ENCODE data around the gene POLL.
"Not testable (repeated sequence)": the region's sequence is repeated elsewhere in the genome, so short reads cannot be mapped to it uniquely, and the experiment has no call there.

POLL gene

DNA sequence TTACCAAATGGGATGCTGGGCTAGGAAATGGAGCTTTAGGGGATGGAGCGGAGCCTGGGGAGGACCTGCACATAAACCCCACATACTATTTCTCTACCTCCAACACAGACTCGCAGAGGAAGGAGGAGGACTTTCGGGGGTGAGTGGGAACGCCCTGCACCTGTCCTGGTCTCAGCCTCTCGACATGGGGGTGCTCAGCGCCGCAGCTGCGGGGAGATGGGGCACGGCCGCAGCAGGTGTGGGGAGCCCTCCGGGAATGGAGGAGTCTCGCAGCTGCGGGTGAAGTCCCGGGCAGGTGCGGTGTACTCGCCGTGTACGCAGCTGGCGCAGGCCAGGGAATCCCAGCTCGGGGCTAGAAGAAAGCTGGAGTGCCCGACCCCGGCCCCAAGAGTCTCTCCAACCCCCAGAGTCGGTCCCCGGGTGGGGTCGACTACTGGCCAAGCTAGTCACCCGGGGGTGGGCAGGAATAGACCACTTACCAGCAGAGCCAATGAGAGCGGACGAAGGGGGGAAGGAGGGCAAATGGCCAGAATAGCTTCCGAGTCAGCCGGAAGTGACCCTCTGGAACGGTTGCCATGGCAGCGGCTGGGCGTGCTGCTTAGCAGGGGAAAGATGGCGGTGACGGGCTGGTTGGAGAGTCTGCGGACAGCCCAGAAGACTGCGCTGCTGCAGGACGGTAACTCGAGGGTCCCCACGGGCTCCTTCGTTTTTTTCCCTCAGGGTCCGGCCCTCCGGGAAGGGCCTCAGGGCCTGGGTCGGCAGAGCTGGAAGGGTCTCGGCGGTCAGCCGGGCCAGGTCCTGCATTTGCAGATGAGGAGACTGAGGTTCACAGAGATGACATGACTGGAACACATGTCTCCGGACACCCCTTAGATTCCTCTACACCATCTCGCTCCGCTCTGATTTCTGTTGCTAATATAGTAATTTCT is at the start of gene POLL, which contains the start of gene DPCD:
TSS of gene POLL (minus strand) at position 533 of the 929 bp plus-strand sequence. CDS start 897 bp downstream, outside the sequence.
TSS of gene DPCD (plus strand) at position 597 of the 929 bp plus-strand sequence. CDS start at position 613, 16 bp downstream.
- POLR2A ChIA-PET, result interaction anchor here (0.8 to 1.5 kb wide), 2 partner anchors 12 to 437 kb away, joined by 3 read pairs; no protein-coding TSS in a partner anchor
- CTCF ChIA-PET, result interaction anchor here (0.7 to 12.5 kb wide), 9 partner anchors 10 to 493 kb away, joined by 3 to 145 read pairs (median 8); no protein-coding TSS in a partner anchor
- peak within 1 kb of the TSS; percentile 99 for H3K4me3 ChIP-seq (ENCODE audit: low read depth, low read length)
- peak; percentile 62 for DNase-seq (ENCODE audit: low read depth, low spot score)
- TF ChIP-seq, protein P1, sequence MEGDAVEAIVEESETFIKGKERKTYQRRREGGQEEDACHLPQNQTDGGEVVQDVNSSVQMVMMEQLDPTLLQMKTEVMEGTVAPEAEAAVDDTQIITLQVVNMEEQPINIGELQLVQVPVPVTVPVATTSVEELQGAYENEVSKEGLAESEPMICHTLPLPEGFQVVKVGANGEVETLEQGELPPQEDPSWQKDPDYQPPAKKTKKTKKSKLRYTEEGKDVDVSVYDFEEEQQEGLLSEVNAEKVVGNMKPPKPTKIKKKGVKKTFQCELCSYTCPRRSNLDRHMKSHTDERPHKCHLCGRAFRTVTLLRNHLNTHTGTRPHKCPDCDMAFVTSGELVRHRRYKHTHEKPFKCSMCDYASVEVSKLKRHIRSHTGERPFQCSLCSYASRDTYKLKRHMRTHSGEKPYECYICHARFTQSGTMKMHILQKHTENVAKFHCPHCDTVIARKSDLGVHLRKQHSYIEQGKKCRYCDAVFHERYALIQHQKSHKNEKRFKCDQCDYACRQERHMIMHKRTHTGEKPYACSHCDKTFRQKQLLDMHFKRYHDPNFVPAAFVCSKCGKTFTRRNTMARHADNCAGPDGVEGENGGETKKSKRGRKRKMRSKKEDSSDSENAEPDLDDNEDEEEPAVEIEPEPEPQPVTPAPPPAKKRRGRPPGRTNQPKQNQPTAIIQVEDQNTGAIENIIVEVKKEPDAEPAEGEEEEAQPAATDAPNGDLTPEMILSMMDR (IDR thresholded peaks at IDR 0.05; ENCODE audit: insufficient read depth, low read length, missing control alignments), result no peak

DNA sequence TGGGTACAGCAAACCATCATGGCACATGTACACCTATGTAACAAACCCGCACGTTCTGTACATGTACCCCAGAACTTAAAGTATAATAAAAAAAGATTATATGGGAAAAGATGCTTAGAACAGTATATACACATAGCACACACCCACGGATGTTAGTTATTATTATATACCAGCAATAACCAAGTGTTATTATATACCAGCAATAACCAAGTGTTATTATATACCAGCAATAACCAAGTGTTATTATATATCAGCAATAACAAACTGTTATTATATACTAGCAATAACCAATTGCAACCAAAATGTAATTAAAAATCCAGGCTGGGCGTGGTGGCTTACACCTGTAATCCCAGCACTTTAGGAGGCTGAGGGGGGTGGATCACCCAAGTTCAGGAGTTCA is 45.5 kb upstream of the POLL start:
- DNase-seq (ENCODE audit: low read depth, low spot score); H3K4me3 ChIP-seq (ENCODE audit: low read depth, low read length); POLR2A ChIA-PET: not testable (repeated sequence)
- CTCF ChIA-PET, result interaction anchor here (1.6 kb wide), 1 partner anchor 63 kb away, joined by 3 read pairs; no protein-coding TSS in a partner anchor

DNA sequence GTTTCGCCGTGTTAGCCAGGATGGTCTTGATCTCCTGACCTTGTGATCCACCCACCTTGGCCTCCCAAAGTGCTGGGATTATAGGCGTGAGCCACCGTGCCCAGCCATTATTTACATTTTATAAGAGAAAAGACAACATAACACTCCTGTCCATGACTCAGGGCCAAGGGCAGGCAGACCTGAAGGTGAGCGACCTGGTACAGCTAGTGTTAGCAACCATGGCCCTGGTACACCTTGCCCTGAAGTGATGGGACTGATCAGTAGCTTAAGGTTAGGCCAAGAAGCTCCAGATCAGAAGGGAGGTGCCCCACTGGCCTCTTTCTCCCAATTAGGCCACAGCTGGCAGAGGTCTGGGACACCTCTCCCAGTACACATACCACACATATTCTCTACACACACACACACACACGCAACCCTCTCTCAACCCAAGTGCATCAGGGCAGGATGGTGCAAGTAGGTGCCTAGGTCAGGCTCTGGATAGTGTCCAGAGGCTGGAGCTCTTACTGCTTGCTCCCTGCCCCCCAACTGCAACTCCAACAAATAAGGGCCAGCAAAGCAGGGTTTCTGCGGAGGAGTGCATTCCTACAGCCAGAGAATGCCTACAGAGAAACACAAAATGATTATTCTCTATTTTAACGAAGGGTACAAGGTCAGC is 43.9 kb upstream of the POLL start:
- ChIA-PET POLR2A (no interaction called here), CTCF (interaction anchor here (1.2 to 1.6 kb wide), 2 partner anchors 61 to 149 kb away, joined by 3 read pairs; no protein-coding TSS in a partner anchor)
- no peak overlapping the region for H3K4me3 ChIP-seq (ENCODE audit: low read depth, low read length)
- DNase-seq (ENCODE audit: low read depth, low spot score), result no peak
- TF ChIP-seq, protein P1 (IDR thresholded peaks at IDR 0.05; ENCODE audit: insufficient read depth, low read length, missing control alignments), result no peak

DNA sequence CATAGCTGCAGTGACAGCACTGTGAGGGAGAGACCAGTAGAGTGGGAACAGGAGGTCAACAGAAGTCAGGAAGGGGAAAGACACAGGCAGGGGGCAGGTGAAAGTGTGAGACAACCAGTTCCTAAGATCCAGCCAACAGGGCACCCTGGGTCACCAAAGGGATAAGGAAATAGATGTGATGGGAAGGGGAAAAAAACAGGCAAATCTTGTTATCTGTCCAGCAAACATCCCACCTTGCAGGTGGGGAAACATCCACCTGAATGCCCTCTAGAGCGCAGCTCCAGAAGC is 42.5 kb upstream of the POLL start:
- no peak overlapping the region for H3K4me3 ChIP-seq (ENCODE audit: low read depth, low read length)
- no peak for DNase-seq (ENCODE audit: low read depth, low spot score)
- ChIA-PET CTCF (no interaction called here), POLR2A (no interaction called here)
- TF ChIP-seq, protein P1 (IDR thresholded peaks at IDR 0.05; ENCODE audit: insufficient read depth, low read length, missing control alignments), result no peak

DNA sequence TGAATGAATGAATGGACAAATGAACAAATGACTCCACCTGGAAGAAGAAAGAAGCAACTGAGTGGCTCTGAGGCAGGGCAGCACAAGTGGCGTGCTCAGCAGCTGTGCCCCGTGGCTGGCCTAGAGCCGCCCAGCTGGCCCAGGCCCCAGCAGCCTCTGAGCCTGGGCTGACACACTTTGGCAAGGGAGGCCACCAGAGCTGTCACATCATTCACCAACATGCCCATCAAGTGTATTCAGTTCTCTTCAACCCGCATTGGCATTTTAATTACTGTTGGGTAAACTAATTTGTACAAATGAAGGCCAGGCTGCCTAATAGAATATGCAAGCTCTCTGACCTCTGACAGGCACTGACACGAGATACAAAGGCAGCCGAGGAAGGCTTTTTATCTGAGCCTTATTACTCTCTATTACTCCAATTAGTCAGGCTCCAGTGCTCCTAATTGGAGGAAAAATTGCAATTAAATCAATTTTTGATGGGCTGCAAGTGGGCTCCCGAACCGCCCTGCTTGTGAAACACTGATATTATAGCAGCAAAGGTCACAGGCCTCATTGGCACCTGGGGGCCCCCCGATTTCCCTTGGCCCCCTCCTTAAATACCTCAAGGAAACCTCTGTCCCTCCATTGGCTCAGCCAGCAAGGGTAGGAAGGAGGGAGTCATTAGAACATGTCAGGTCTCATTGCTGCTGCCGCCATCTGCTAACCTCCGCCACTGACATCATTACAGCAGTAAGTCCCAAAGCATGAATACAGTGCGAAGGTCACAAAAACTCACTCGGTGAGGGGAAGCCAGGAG is 42.0 kb upstream of the POLL start:
- TF ChIP-seq, protein P1 (IDR thresholded peaks at IDR 0.05; ENCODE audit: insufficient read depth, low read length, missing control alignments), result no peak
- CTCF ChIA-PET, result no interaction called here
- POLR2A ChIA-PET, result no interaction called here
- no peak for DNase-seq (ENCODE audit: low read depth, low spot score)
- no peak overlapping the region for H3K4me3 ChIP-seq (ENCODE audit: low read depth, low read length)

DNA sequence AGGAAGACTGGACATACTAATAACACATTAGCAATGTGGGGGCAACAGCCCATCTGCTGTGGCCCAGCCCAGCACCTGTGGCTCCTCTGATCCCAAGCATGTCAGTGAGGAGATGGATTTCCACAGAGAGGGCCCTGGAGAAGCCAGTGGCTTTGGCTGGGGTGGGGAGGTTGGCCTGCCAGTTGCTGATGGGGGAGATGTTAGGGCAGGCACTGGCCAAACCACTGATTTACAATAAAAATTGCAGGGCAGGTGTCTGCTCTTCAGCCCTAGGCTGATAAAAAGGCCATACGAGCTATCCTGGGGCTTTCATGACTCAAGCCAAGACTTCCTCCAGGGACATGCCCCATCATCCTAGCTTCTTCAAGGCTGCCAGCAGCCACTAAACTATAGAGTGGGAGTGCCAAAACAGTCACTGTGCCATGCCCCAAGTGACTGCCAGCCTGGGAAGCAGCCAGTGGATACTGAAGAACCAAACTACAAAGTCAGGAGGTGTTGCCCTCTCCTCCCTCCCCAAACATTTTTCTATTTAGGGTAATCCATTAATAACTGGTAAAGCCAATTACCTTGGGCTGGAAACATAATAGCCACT is 37.9 kb upstream of the POLL start:
- TF ChIP-seq, protein P1 (IDR thresholded peaks at IDR 0.05; ENCODE audit: insufficient read depth, low read length, missing control alignments), result no peak
- POLR2A ChIA-PET, result no interaction called here
- DNase-seq (ENCODE audit: low read depth, low spot score), result no peak
- no peak overlapping the region for H3K4me3 ChIP-seq (ENCODE audit: low read depth, low read length)
- CTCF ChIA-PET, result interaction anchor here (1.6 kb wide), 1 partner anchor 447 kb away, joined by 4 read pairs; no protein-coding TSS in a partner anchor

All from AG04449 (cell line).